Glutamatergic neuron (in vitro differentiated cells): ENCODE measurements around the gene RPL22. TPM values are rescaled to one million over a fixed set of nuclear protein-coding genes. Genes with fewer than 3 reads are reported as not detected.

Experiments used
- DNase-seq: peaks from one replicate; pipeline ENCODE4 v3.0.0; 2022
- H3K27ac Mint-ChIP-seq: one replicate; pipeline ENCODE4 v1.8.0; 2020; ENCODE audit warnings: mild to moderate bottlenecking, mixed read lengths, inconsistent platforms; ENCODE audit not compliant: unreplicated experiment
- H3K27me3 Mint-ChIP-seq: one replicate; pipeline ENCODE4 v1.8.0; 2020; ENCODE audit warnings: mild to moderate bottlenecking, moderate library complexity, mixed read lengths, inconsistent platforms; ENCODE audit not compliant: unreplicated experiment
- H3K36me3 Mint-ChIP-seq: one replicate; pipeline ENCODE4 v1.8.0; 2020; ENCODE audit warnings: mild to moderate bottlenecking, mixed read lengths, inconsistent platforms; ENCODE audit not compliant: unreplicated experiment
- H3K4me1 Mint-ChIP-seq: one replicate; pipeline ENCODE4 v1.8.0; 2020; ENCODE audit warnings: mild to moderate bottlenecking, low read depth, mixed read lengths, inconsistent platforms; ENCODE audit not compliant: unreplicated experiment
- H3K4me3 Mint-ChIP-seq: one replicate; pipeline ENCODE4 v1.8.0; 2020; ENCODE audit warnings: mild to moderate bottlenecking, mixed read lengths, inconsistent platforms; ENCODE audit not compliant: unreplicated experiment
- H3K9me3 Mint-ChIP-seq: one replicate; pipeline ENCODE4 v1.8.0; 2020; ENCODE audit warnings: mild to moderate bottlenecking, moderate library complexity, mixed read lengths, inconsistent platforms; ENCODE audit not compliant: unreplicated experiment
- CTCF ChIP-seq: fragments of 200-600 bp; sonication (generic); IDR thresholded peaks from one replicate; pipeline ENCODE4 v1.5.0; 2021; ENCODE audit not compliant: partially characterized antibody, unreplicated experiment
- total RNA-seq: library from RNA; stranded (reverse); fragmentation: NEBNext Ultra II Directional; extraction: Animal tissue kit (Norgen Biotek cat#: 25700); gene quantifications from one replicate; pipeline ENCODE4 v1.2.1, GENCODE V29; 2021; ENCODE audit not compliant: unreplicated experiment

The RPL22 gene
- total RNA-seq, 1 donor from 2014 or later, result 275 TPM

- H3K4me3 Mint-ChIP-seq, result peak overlapping the region; percentile 81
- H3K27ac Mint-ChIP-seq, result peak overlapping the region; percentile 97
- H3K36me3 Mint-ChIP-seq, result no peaks in the 10 kb centered on the region
- no peak for DNase-seq
- no peak for TF ChIP-seq CTCF
- H3K4me1 Mint-ChIP-seq, result peaks cover 24% of the 10 kb centered on the region
- peaks cover 5% of the 10 kb centered on the region for H3K9me3 Mint-ChIP-seq
- H3K27me3 Mint-ChIP-seq, result no peaks in the 10 kb centered on the region
Measured at GRCh38 chr1:6200188-6200809, 904 bp upstream of the RPL22 start.

GRCh38 chr1:6198646-6199297 lies 623 bp downstream of the RPL22 start:
- Mint-ChIP-seq H3K36me3 (no peaks in the 10 kb centered on the region), H3K4me3 (peak overlapping the region; percentile 94), H3K4me1 (peaks cover 24% of the 10 kb centered on the region), H3K27ac (peak overlapping the region; percentile 78), H3K9me3 (peaks cover 5% of the 10 kb centered on the region), H3K27me3 (no peaks in the 10 kb centered on the region)
- DNase-seq, result peak; percentile 48
- no peak for TF ChIP-seq CTCF

GRCh38 chr1:6197746-6198427 lies 1.5 kb downstream of the RPL22 start:
- TF ChIP-seq CTCF, result no peak
- DNase-seq, result no peak
- peak overlapping the region; percentile 69 for H3K27ac Mint-ChIP-seq
- H3K9me3 Mint-ChIP-seq, result peaks cover 5% of the 10 kb centered on the region
- H3K27me3 Mint-ChIP-seq, result no peaks in the 10 kb centered on the region
- peak overlapping the region; percentile 94 for H3K4me3 Mint-ChIP-seq
- peaks cover 24% of the 10 kb centered on the region for H3K4me1 Mint-ChIP-seq
- H3K36me3 Mint-ChIP-seq, result peaks cover 2% of the 10 kb centered on the region

- Mint-ChIP-seq H3K27me3 (no peaks in the 10 kb centered on the region), H3K4me3 (no peak overlapping the region)
Measured at GRCh38 chr1:6191968-6192367, 7.4 kb downstream of the RPL22 start.

More at GRCh38 chr1:6191968-6192367, 7.4 kb downstream of the RPL22 start:
- no peak for DNase-seq
- peaks cover 5% of the 10 kb centered on the region for H3K36me3 Mint-ChIP-seq
- no peaks in the 10 kb centered on the region for H3K4me1 Mint-ChIP-seq
- no peak overlapping the region for H3K27ac Mint-ChIP-seq
- no peaks in the 10 kb centered on the region for H3K9me3 Mint-ChIP-seq
- TF ChIP-seq CTCF, result no peak
